ENCODE data around the gene STARD13.

DNA sequence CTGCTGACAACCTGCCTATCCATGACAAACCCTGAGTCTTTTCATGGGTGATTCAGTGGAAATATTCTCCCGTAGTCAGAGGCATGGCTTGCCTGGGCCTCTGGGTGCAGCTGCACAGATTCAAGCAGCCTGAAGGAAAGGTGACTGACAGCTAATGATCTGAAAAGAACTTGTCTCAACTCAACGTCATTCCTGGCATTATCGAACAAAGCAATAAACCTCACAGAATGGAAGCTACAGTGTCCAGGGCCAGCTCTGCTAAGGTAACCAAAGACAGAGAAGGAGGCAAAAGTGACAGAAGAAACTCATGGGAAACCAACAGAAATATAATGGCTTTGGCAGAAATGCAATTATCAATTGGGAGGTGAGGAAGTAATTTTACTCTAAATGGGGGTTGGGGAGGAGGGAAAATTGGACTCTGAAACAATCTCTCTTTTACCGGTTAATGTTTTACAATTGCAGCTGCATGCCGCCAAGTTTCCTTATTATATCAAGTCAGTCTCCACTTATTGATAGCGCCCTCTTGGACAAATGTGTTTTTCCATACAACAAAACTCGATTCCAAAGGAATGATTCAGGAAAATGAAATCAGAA lies 12.9 kb downstream of the STARD13 start:
- TF ChIP-seq, protein P1, sequence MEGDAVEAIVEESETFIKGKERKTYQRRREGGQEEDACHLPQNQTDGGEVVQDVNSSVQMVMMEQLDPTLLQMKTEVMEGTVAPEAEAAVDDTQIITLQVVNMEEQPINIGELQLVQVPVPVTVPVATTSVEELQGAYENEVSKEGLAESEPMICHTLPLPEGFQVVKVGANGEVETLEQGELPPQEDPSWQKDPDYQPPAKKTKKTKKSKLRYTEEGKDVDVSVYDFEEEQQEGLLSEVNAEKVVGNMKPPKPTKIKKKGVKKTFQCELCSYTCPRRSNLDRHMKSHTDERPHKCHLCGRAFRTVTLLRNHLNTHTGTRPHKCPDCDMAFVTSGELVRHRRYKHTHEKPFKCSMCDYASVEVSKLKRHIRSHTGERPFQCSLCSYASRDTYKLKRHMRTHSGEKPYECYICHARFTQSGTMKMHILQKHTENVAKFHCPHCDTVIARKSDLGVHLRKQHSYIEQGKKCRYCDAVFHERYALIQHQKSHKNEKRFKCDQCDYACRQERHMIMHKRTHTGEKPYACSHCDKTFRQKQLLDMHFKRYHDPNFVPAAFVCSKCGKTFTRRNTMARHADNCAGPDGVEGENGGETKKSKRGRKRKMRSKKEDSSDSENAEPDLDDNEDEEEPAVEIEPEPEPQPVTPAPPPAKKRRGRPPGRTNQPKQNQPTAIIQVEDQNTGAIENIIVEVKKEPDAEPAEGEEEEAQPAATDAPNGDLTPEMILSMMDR (optimal IDR thresholded peaks at IDR 0.05 in 1 of 3, IDR thresholded peaks at IDR 0.05 in 1 of 3, conservative IDR thresholded peaks at IDR 0.05 in 1 of 3; ENCODE audit: extremely low read depth in 1 of 3, insufficient read depth in 2 of 3, low read length in 3 of 3) = no peak
- TF ChIP-seq EZH2 (IDR thresholded peaks at IDR 0.05; ENCODE audit: low read length) = no peak
